Fibroblast of the aortic adventitia (primary cell): ENCODE data around the gene AKR7A2. TPM values are rescaled to one million over a fixed set of nuclear protein-coding genes. Genes with fewer than 3 reads are reported as not detected.
A peak's percentile ranks its signal among the peaks of the same experiment; 100 is the strongest.
"Not testable (repeated sequence)": the region's sequence is repeated elsewhere in the genome, so short reads cannot be mapped to it uniquely, and the experiment has no call there.

ENCODE experiments used
- DNase-seq: peaks from one replicate; pipeline ENCODE4 v3.0.0-alpha.2; 2010; ENCODE audit warnings: low read depth
- H3K4me3 ChIP-seq: 2 replicates; pipeline ENCODE4 v1.5.1; 2011; ENCODE audit warnings: low read depth, mild to moderate bottlenecking, control low read depth, low read length, moderate library complexity
- total RNA-seq: library from RNA; depleted of rRNA; stranded (reverse); fragments of >200 nt; gene quantifications from 2 replicates; pipeline ENCODE4 v1.2.3, GENCODE V29; 2012; ENCODE audit warnings: low replicate concordance
- TF ChIP-seq, protein P1 (sequence below): IDR thresholded peaks from 2 replicates; pipeline ENCODE4 v1.5.1; 2011; ENCODE audit warnings: mild to moderate bottlenecking, low read length, control low read depth, inconsistent platforms; ENCODE audit not compliant: insufficient read depth

Gene AKR7A2
- total RNA-seq, 1 donor: 68.4 TPM

DNA sequence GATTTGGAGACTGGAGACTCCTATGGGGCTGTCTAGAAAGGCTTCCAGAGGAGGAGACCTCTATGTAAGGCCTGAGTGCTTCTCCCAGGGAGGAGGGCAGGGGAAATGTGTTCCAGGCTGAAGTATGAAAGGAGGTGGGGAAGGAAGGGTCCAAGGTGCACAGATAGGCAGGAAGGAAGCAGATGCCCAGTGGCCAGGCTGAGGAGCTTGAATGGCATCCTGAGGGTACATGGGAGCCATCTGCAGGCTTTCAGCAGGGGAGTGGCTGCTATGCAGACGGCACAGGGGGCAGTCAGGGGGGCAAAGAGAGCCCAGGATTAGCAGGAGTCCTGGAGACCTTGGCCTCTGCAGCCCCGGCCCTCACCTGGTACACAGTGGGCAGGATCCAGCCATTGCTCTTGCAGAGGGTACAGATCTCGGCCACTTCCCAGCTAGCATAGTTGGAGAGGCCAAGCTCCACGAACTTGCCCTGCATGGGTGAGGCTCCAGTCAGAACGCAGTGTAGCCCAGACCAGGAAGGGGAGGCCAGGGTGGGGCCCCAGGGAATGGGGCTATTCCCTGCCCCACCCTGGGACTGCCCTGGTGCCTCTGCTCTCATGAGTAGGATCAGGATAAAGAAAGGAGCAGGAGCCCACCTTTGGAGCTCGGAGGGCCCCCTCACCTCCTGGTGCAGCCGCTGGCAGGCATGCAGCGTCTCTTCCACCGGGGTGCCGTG, 4.0 kb downstream of the AKR7A2 start:
- TF ChIP-seq, protein P1, sequence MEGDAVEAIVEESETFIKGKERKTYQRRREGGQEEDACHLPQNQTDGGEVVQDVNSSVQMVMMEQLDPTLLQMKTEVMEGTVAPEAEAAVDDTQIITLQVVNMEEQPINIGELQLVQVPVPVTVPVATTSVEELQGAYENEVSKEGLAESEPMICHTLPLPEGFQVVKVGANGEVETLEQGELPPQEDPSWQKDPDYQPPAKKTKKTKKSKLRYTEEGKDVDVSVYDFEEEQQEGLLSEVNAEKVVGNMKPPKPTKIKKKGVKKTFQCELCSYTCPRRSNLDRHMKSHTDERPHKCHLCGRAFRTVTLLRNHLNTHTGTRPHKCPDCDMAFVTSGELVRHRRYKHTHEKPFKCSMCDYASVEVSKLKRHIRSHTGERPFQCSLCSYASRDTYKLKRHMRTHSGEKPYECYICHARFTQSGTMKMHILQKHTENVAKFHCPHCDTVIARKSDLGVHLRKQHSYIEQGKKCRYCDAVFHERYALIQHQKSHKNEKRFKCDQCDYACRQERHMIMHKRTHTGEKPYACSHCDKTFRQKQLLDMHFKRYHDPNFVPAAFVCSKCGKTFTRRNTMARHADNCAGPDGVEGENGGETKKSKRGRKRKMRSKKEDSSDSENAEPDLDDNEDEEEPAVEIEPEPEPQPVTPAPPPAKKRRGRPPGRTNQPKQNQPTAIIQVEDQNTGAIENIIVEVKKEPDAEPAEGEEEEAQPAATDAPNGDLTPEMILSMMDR: no peak
- no peak overlapping the region for H3K4me3 ChIP-seq
- DNase-seq: no peak

DNA sequence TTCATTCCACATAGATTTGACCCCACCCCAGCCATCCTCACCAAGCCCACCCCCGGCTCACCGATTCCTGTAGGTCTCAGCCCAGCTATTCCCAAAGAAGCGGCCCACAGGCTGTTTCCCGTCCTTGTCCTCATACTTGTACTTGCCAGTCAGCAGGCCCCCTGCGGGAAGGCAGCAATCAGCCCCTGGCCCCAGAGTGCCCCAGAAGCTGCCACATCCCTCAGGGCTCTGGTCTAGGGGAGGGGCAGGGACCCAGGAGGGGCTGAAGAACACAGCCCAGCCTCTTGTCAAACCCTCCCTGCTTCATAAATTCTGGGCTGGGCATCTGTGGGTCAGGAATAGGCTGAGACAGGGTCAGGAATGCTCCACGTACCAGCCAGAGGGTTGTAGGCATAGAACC, 5.0 kb downstream of the AKR7A2 start:
- DNase-seq: no peak
- TF ChIP-seq, protein P1: no peak
- no peak overlapping the region for H3K4me3 ChIP-seq

DNA sequence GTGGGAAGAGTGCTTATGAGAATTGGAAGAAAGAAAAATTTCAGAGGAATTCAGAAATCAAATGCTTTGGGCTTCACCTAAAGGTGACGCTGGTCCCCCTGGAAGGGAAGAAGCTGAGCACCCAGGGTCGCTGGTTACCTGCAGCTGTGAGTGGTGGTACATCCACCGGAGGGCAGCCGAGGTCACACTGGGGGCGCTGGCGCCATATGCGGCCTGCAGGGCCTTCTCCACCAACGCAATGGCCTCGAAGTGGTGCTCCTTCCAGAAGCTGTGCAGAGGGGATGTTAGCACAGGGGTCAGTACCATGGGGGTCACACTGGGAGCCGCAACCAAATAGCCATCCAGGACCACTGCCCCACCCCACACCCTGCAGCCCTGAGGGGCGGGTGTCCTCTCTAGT, 6.1 kb downstream of the AKR7A2 start:
- DNase-seq: no peak
- TF ChIP-seq, protein P1: no peak
- H3K4me3 ChIP-seq: no peak overlapping the region

DNA sequence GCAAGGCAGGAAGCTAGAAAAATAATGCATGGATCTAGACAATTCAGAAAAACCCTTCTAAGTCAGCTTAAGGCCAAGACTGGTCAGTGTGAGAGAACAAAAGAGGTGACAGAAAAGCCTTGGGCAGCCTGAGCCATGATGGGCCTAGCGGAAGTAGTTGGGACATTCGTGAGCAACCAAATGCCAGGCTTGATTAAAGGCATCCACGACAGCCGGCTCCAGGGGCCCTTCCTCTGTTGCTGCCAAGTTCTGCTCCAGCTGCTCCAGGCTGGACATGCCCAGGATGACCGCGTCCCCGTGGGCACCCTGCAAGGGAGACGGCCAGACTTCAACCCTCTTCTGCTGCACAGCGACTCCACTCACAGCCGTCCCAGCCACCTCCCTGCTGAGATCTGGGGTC, 7.9 kb downstream of the AKR7A2 start:
- DNase-seq, H3K4me3 ChIP-seq: not testable (repeated sequence)

DNA sequence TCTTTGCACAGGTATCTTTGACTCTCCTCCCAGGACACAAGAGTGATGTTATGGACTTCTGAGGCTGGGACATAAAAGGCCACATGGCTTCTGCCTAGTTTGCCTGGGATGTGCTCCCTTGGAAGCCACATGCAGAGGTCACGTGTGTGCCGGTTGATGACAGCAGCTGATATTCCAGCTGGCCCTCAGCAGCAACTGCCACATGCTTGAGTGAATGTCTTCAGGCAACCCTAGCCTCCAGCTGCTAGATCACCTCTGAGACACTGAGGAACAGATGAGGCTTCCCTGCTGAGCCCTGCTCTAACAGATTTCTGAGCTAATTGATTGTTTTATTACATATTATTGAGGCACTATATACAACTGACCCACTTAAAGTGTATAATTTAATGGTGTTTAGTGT, 11.7 kb downstream of the AKR7A2 start:
- no peak overlapping the region for H3K4me3 ChIP-seq
- no peak for DNase-seq
- TF ChIP-seq, protein P1: no peak

DNA sequence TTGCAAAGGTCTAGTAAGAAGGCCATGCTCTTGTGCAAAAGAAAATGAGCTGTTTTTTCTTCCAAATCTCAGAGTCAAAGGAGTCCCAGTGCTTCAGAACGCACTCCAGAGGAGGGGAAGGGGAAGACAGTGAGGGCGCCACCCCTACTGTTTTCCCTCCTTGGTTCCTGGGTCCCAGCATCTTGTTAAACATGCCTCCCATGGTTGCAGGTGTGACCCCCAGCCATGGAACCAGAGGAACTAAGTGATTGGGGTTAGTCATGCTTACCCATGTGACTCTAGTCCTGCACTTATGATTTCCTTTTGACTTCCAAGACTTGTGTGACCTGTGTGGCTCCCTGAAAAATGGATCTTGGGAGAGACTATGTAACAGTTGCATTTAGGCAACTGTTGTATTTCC, 17.3 kb downstream of the AKR7A2 start:
- no peak overlapping the region for H3K4me3 ChIP-seq
- TF ChIP-seq, protein P1: no peak
- DNase-seq: no peak

DNA sequence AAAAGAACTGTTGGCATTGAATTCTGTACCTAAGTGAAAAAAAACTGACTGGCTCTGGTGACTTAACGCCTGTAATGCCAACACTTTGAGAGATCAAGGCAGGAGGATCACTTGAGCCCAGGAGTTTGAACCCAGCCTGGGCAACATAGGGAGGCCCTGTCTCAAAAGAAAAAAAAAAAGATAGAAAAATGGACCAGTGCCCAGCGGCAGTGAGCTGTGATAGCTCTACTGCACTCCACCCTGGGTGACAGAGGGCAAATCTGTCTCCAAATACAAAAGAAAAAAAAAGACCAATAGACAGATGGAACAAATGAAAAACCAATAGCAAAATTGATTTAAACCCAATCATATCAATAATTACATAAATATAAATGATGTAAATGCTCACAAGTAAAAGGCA, 22.7 kb downstream of the AKR7A2 start:
- H3K4me3 ChIP-seq: no peak overlapping the region
- TF ChIP-seq, protein P1: no peak
- no peak for DNase-seq

DNA sequence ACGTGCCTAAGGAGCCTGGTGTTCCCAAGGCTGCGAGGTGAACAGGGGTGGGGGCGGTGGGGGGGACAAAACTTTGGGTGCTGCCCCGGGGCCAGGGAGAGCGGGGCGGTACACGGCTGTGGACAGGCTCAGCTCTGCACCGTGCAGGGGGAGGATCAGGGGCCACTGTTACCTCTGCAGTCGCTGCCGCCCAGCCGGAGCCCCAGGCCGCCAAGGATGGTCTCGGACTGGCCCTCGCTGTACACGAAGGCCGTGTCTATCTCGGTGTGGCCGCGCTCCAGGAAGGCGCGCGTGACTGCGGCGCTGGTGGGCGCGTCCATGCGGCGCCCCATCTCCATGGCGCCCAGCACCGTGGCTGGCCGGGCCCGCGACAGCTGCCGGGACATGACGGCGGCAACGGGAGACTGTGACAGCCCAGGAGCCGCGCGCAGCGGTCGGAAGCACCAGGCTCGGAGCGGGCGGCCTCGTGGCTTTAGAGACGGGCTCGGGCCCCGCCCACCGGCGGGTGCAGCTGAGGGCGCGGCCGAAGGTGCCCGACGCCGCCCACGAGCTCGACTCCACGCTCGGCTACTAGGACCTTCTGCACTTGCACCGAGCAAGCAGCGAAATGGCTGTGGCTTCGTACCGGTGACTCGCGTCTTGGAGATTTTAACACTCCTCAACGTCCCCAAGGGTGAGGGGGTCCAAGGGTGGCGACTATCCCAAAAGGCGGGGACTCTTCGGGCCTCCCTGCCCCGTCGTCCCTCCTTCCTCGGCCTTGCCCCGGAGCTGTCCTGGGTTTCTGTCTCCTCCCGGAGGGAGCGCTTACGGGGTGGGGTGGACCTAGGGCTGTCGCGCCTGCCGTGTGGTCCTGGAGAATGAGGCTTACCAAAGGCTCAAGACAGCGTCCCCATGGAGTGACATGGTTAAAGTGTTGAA, 23.4 kb downstream of the AKR7A2 start, which contains the start of gene AKR7A3:
TSS of gene AKR7A3 (minus strand) at position 447 of the 918 bp plus-strand sequence. CDS start at position 386, 61 bp downstream.
- DNase-seq: not testable (repeated sequence)
- peak within 1 kb of the TSS; percentile 25 for H3K4me3 ChIP-seq
